Ishikawa (cell line): ENCODE measurements around the gene GPC6.

ENCODE experiments used
- CEBPB ChIP-seq: IDR thresholded peaks from 2 replicates; pipeline ENCODE4 v1.6.1; 2012
- CREB1 ChIP-seq: IDR thresholded peaks from 2 replicates; pipeline ENCODE4 v1.6.1; 2012; ENCODE audit warnings: low read depth
- EGR1 ChIP-seq: IDR thresholded peaks from 2 replicates; pipeline ENCODE4 v1.6.1; 2012
- EP300 ChIP-seq: IDR thresholded peaks from 2 replicates; pipeline ENCODE4 v1.6.1; 2012; ENCODE audit warnings: borderline replicate concordance
- FOXM1 ChIP-seq: IDR thresholded peaks from 2 replicates; pipeline ENCODE4 v1.6.1; 2012; ENCODE audit warnings: low read depth, borderline replicate concordance
- MAX ChIP-seq: IDR thresholded peaks from 2 replicates; pipeline ENCODE4 v1.6.1; 2012
- NFIC ChIP-seq: IDR thresholded peaks from 2 replicates; pipeline ENCODE4 v1.6.1; 2012
- RAD21 ChIP-seq: IDR thresholded peaks from 2 replicates; pipeline ENCODE4 v1.6.1; 2012; ENCODE audit warnings: low read depth
- REST ChIP-seq: IDR thresholded peaks from 2 replicates; pipeline ENCODE4 v1.6.1; 2012; ENCODE audit warnings: low read depth, mild to moderate bottlenecking
- TAF1 ChIP-seq: IDR thresholded peaks from 2 replicates; pipeline ENCODE4 v1.6.1; 2012; ENCODE audit warnings: low read depth, mild to moderate bottlenecking
- TCF12 ChIP-seq: IDR thresholded peaks from 2 replicates; pipeline ENCODE4 v1.6.1; 2012; ENCODE audit warnings: low read depth
- TEAD4 ChIP-seq: IDR thresholded peaks from 2 replicates; pipeline ENCODE4 v1.6.1; 2012
- USF1 ChIP-seq: IDR thresholded peaks from 2 replicates; pipeline ENCODE4 v1.6.1; 2012
- YY1 ChIP-seq: IDR thresholded peaks from 2 replicates; pipeline ENCODE4 v1.6.1; 2012; ENCODE audit warnings: low read depth
- ZBTB7A ChIP-seq: IDR thresholded peaks from 2 replicates; pipeline ENCODE4 v1.6.1; 2012; ENCODE audit warnings: low read depth

Gene GPC6

GRCh38 chr13:94291631-94292322 is 1065.2 kb downstream of the GPC6 start:
- no peak for TF ChIP-seq ZBTB7A
- TF ChIP-seq TAF1 = no peak
- TF ChIP-seq YY1 = no peak
- TF ChIP-seq MAX = no peak
- no peak for TF ChIP-seq NFIC
- TF ChIP-seq USF1 = no peak
- TF ChIP-seq FOXM1 = no peak

GRCh38 chr13:94292323-94292640 is 1065.7 kb downstream of the GPC6 start:
- TF ChIP-seq EGR1 = no peak
- no peak for TF ChIP-seq RAD21
- no peak for TF ChIP-seq CREB1
- no peak for TF ChIP-seq CEBPB
- no peak for TF ChIP-seq TAF1
- TF ChIP-seq USF1 = no peak
- TF ChIP-seq FOXM1 = no peak
- TF ChIP-seq TCF12 = no peak

GRCh38 chr13:94296471-94296870 is 1069.9 kb downstream of the GPC6 start:
- no peak for TF ChIP-seq CREB1
- no peak for TF ChIP-seq EGR1
- TF ChIP-seq ZBTB7A = no peak
- no peak for TF ChIP-seq USF1
- no peak for TF ChIP-seq RAD21
- TF ChIP-seq EP300 = no peak
- no peak for TF ChIP-seq NFIC
- TF ChIP-seq TCF12 = no peak
- TF ChIP-seq MAX = no peak
- TF ChIP-seq YY1 = no peak
- TF ChIP-seq CEBPB = no peak
- no peak for TF ChIP-seq FOXM1

- TF ChIP-seq FOXM1 = no peak
- TF ChIP-seq TAF1 = no peak
- TF ChIP-seq TEAD4 = no peak
- TF ChIP-seq NFIC = no peak
- no peak for TF ChIP-seq EGR1
- no peak for TF ChIP-seq CEBPB
- no peak for TF ChIP-seq MAX
- no peak for TF ChIP-seq ZBTB7A
- TF ChIP-seq CREB1 = no peak
- no peak for TF ChIP-seq YY1
- TF ChIP-seq REST = no peak
- no peak for TF ChIP-seq RAD21
- no peak for TF ChIP-seq USF1
- TF ChIP-seq TCF12 = no peak
- TF ChIP-seq EP300 = no peak
These were observed 1071.7 kb downstream of the GPC6 start for GRCh38 chr13:94298346-94298745.

GRCh38 chr13:94300401-94300800 is 1073.8 kb downstream of the GPC6 start:
- TF ChIP-seq TCF12 (no peak), TAF1 (no peak), YY1 (no peak), USF1 (no peak), CREB1 (no peak), EGR1 (no peak), EP300 (no peak), CEBPB (no peak), FOXM1 (no peak), NFIC (no peak), REST (no peak), TEAD4 (no peak), RAD21 (no peak), ZBTB7A (no peak), MAX (no peak)
